Pulmonary artery endothelial cell (primary cell): ENCODE data around the gene ANHX. TPM values are rescaled to one million over a fixed set of nuclear protein-coding genes. Genes with fewer than 3 reads are reported as not detected.
A peak's percentile ranks its signal among the peaks of the same experiment; 100 is the strongest.

Source experiments
- DNase-seq: peaks from one replicate; pipeline ENCODE4 v3.0.0-alpha.2; 2011; ENCODE audit warnings: low read depth, low spot score
- total RNA-seq: library from RNA; depleted of rRNA; stranded (reverse); fragments of >200 nt; gene quantifications from 2 replicates; pipeline ENCODE4 v1.2.3, GENCODE V29; 2014

Gene ANHX
- total RNA-seq, 1 donor from 2014 or later: not detected

- no peak for DNase-seq
Observed at GRCh38 chr12:133203344-133204263, 32.1 kb downstream of the ANHX start.

GRCh38 chr12:133202493-133203343 is 33.0 kb downstream of the ANHX start:
- no peak for DNase-seq

- no peak for DNase-seq
Observed at GRCh38 chr12:133201888-133202287, 33.8 kb downstream of the ANHX start.

DNA sequence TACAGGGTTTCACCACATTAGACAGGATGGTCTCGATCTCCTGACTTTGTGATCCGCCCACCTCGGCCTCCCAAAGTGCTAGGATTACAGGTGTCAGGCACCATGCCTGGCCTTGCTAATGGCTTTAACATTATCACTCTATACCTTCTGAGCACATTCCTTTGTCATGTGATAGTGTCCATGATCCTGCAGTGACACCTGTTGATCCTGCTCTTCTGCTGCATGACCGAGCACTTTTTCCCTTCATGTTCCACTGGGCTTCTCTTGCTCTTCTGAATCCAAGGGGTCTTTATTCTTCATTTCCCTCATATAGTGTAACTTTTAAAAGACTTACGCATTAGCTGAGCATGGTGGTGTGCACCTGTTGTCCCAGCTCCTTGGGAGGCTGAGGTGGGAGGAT is 42.8 kb downstream of the ANHX start:
- no peak for DNase-seq

- no peak for DNase-seq
Observed at GRCh38 chr12:133190176-133190575, 45.5 kb downstream of the ANHX start.

DNA sequence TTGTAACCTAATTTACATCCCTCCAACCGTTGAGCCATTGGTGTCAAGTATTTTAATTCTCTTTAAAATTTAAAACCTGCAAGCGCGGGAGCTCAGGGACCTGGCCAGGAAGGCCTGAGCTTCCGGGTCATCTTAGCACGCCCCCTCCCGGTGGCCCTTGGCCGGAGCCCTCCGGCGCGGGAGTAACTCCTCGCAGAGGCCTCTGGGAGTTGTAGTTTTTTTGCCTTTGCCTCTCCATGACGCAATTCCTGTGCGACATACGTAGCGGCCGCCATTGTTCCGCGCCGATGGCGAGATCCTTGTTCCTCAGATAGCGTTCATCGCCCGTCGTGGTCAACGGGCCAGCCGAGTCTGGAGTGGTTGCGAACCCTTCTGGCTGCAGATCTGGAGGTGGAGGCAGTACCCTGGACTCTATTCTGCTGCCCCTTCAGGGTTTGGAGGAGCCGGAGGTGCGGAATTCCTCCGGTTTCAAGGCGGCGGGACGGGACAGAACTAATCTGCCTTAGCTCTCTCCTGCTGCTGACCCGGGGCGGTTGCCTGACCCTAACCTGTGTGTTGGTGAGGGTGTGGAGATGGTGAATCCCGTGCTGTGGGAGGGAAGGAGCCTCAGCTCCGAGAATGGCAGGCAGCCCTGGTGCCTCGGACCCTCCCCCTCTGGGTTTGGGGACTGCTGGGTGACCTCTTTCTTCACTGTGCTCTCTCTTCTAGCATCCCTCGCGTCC is 54.3 kb downstream of the ANHX start, which contains the start of gene ZNF268:
Gene ZNF268, plus strand, starts transcription at position 258 of the 722 bp plus-strand sequence. CDS start 503 bp downstream, outside the sequence.
- DNase-seq: peak; percentile 78

- no peak for DNase-seq
Observed at GRCh38 chr12:133180669-133181068, 55.0 kb downstream of the ANHX start.

DNA sequence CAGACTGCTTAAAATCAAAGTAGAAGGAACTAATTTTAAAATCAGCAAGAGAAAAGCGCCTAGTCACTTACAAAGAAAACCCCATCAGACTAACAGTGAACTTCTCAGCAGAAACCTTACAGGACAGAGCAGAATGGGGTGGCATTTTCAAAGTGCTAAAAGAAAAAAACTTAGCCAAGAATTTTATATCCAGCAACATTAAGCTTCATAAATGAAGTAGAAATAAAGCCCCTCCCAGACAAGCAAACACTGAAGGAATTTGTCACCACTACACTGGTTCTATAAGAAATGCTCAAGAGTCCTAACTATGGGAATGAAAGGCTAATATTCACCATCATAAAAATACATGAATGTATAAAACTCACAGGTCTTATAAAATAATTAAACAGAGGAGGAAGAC is 60.8 kb downstream of the ANHX start:
- DNase-seq: no peak

GRCh38 chr12:133172491-133172890 is 63.2 kb downstream of the ANHX start:
- DNase-seq: no peak

Other genes starting within 250 kb of the ANHX start
- gene ZNF26, start 249.5 kb downstream of the ANHX start, total RNA-seq: 10.8 and 13.2 TPM in 2 replicates
- gene ZNF84, start 198.4 kb downstream of the ANHX start, total RNA-seq: 18.7 and 21.4 TPM in 2 replicates
- gene ZNF140, start 155.0 kb downstream of the ANHX start, total RNA-seq: 37.3 and 38.0 TPM in 2 replicates
- 0.53 and 0.88 TPM in 2 replicates for gene ZNF891, start 105.6 kb downstream of the ANHX start, total RNA-seq
- gene ZNF10, start 105.2 kb downstream of the ANHX start, total RNA-seq: 5.4 and 7.5 TPM in 2 replicates
- 27.8 and 62.3 TPM in 2 replicates for gene ZNF268, start 54.4 kb downstream of the ANHX start, total RNA-seq